ENCODE measurements around the gene TSPAN32.
"Not testable (repeated sequence)": the region's sequence is repeated elsewhere in the genome, so short reads cannot be mapped to it uniquely, and the experiment has no call there.

TSPAN32 gene

GRCh38 chr11:2267306-2267850 lies 34.4 kb upstream of the TSPAN32 start:
- no peak for DNase-seq (ENCODE audit: low read depth in 2 of 2)

- DNase-seq (ENCODE audit: low read depth in 2 of 2), result no peak
Observed at GRCh38 chr11:2267851-2268728, 33.7 kb upstream of the TSPAN32 start.

DNA sequence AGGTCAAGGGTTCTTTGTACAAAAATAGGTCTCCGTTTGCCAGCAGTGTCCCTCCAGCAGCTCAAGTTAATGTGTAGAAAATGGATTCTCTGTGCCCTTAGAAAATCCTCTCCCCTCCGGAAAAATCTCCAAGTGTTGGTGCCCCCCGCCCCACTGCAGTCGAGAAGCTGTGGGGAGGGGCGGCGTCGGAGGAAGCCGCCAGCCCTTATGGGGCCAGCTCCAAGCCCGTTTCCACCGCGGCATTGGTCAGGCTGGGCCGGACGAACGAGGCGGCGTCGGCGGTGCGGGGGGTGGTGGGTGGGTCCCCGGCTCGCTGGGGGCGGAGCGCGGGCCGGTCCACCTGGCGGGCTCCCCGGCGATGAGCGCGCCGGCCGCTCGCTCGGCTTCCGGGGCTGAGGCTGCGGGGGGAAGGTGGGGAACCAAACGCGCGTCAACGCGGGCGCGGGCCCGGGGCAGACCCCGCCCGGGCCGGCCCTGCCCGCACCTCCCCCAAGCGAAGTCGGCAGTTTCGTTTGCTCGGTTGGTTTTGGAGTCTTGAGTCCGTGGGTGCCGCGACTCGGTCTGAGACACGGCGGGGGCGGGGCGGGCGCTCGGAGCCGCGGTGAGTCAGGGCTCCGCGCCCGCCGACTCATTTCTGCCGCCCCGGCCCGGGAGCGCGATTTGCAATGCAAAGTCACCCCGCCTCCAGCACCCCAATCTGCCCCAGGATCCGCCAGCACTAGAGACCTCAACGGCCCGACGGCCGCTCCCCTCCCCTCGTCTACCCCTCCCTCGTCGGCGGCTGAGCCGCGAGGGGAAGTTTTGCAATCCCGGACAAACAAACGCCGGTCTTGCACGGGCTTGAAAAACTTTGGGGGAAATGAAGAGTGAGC lies 32.8 kb upstream of the TSPAN32 start:
- DNase-seq (ENCODE audit: low read depth in 2 of 2), result peak; percentile 74 to 79

DNA sequence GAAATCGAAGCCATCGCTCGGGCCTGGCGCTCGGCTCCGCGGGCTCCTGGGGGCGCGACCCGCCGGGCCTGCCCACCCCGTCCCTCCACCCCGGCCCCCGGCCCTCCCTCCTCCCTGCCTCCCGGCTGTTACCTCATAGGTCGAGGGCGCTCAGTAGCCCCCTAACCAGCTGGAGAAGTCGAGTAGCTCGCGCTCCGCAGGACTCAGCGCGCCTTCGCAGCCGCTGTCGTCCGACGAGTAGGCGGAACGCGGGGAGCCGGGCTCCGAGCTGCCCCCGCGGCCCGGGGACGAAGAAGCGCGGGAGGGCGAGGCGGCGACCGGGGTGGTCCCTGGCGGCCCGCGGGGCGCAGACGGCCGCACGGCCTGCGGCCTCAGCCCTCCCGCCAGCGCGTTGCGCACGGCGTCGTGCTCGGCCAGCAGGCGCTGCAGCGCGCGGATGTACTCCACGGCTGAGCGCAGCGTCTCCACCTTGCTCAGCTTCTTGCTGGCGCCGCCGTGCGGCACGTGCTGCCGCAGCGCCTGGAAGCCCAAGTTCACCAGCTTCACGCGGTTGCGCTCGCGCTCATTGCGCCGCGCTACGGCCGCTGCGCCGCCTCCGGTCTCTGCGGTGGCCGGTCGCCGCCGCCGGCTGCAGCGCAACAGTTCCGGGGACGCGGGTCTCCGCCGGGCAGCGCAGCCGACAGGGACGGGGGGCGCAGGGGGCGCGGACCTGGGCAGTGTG lies 32.1 kb upstream of the TSPAN32 start:
- DNase-seq (ENCODE audit: low read depth in 2 of 2), result peak in 1 of 2 donors; percentile 23

DNA sequence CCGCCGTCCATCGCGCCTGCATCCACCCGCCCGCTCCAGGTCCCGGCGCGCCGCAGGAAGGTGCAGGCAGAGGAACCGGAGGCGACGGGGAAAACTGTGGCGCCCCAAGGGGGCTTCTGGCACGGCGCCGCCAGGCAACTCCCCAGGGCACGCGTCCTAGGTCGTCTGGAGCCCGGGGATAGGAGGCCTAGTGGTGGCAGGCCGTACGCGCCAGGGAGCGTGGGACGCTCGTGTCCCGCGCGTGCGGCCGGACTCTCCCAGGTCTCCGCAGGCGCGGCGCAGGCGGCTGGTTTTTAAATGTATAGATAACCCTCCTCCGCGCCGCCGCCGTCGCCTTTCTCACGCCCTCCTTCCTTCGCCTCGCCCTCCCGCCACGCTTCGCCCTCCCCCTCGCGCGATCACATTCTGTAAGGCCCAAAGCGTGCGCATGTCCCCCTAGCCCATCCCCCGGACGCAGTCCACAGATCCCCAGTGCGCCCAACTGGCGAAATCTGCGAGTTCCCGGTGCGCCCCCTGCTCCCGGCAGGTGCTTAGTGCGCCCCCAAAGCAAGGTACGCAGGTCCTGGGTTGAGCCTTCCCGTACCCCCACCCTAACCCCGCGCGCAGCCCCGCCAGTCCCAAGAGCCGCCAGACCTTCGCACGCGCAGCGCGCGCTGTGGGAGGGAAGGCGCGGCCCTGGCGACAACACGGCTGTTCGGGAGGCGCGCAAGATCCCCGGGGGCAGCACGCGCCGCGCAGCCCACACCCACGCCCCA lies 31.3 kb upstream of the TSPAN32 start, which contains the start of gene ASCL2:
Gene ASCL2, minus strand, starts transcription at position 267 of the 755 bp plus-strand sequence. Its CDS starts 256 bp downstream, at position 11.
- no peak for DNase-seq (ENCODE audit: low read depth in 2 of 2)

GRCh38 chr11:2271077-2271326 lies 30.8 kb upstream of the TSPAN32 start:
- DNase-seq (ENCODE audit: low read depth in 2 of 2), result no peak

DNA sequence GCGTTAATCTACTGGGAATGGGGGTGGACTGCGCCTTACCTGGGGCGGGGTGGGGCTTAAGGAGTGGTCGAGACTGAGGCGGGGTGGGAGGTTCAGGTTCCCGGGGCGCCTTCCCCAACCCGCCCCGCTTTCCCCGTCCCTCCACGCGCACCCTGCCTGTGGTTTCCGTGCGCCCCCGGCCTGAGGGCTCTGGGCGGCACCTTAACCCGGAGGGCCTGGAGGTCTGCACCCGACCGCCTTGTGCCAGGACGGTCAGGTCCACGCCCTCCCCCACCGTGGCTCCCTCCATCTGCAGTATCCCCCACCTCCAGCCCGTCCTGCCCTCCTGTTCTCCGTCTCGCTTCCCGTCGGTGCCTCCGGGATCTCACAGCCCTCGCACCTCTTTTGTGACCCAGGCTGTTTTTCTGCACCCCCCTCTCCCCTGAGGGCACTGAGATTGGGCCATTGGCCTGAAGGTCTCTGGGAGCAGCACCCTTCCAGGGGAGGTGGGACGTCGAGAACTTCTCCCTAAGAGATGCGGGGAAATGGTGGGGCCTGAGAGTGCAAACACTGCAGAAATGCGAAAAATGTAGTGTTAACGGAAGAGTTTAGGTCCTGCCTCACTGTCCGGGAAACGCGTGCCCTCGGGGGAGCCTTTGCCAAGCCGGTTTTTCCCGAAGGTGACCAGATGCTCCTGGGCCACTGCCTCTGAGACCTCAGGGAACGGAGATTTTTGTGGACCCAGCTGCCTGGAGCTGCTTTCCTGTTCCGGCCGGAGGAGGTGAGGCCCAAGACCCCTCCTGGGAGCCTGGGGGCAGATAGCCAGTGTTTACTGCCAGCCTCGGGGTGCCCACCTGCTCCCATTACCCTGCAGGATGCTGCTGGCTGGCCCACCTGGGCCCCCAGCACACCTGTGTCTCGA lies 30.2 kb upstream of the TSPAN32 start:
- no peak for DNase-seq (ENCODE audit: low read depth in 2 of 2)

GRCh38 chr11:2272228-2272945 lies 29.4 kb upstream of the TSPAN32 start:
- DNase-seq (ENCODE audit: low read depth in 2 of 2), result no peak

GRCh38 chr11:2272946-2273280 lies 28.9 kb upstream of the TSPAN32 start:
- no peak for DNase-seq (ENCODE audit: low read depth in 2 of 2)

DNA sequence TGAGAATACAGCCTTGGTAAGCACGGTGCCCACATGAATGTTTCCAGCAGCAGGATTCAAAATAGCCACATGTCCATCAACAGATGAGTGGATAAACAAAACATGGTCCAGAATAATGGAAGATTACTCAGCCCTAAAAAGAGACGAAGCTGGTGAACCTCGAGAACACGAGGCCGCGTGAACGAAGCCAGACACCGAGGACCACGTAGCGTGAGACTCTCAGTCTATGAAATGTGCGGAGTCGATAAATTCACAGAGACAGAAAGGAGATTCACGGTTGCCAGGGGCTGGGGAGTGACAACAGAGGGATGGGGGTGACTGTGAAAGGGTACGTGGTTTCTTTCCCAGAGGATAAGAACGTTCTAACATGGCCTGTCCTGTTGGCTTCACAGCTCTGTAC lies 28.5 kb upstream of the TSPAN32 start:
- DNase-seq (ENCODE audit: low read depth in 2 of 2), result no peak

DNA sequence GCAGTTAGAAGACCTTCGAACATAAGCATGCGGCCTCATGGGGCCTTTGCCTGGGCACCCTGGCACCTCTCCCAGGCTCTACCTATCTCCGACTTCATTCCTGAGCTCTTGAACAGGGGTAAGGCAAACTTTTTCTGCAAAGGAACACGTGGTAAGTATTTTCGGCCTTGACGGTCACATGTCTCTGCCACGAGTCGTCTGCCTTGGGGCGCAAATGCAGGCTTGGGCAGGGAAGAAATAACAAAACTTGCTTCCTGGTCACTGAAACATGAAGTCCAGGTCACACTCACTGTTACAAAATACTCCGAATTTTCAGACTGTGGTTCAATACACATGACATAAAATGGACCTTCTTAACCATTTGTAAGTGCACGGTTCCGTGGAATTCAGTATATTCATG lies 28.0 kb upstream of the TSPAN32 start:
- DNase-seq (ENCODE audit: low read depth in 2 of 2), result no peak

DNA sequence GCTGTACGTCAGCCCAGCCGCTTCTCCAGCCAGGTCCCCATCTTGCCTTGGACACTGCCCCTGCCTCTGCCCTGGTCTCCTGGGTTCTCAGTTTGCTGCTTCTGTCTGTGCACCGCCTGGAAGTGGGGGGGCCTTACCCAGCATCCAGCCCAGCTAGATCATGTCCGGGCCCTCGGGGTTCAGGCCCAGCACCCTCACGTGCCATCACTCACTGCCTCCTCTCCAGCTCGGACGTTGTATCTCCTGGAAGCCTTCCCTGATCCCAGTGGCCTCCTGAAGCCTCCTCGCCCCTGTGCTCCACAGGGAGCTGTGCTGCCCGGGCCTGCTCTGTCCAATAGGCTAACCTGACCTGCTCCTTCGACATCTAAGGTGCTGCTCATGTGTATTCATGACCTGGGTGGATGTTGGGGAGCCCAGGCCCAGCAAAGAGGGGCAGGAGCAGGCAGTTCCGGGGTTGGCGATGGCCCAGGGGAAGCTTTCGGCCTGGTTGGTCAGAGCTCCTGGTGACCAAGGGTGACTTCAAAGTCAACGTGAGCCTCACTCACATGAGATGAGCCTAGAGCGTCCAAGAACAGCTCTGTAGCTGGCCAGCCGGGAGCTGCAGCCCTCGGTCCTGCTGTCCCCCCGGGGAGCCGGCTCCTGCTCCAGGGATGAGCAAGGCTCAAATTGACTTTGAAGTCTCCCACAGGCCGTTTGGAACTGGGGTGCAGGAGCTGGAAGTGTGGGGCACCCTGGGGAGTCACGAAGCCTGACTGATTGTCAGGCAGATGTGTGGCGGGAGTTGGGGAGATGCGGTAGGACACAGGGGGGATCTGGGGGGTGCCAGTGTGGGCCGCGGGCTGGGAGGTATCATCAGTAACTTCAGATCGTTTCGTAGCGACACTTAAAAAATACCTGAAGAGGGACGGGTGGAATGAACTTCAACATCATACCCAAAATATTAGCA lies 26.2 kb upstream of the TSPAN32 start:
- DNase-seq (ENCODE audit: low read depth in 2 of 2), result no peak

DNA sequence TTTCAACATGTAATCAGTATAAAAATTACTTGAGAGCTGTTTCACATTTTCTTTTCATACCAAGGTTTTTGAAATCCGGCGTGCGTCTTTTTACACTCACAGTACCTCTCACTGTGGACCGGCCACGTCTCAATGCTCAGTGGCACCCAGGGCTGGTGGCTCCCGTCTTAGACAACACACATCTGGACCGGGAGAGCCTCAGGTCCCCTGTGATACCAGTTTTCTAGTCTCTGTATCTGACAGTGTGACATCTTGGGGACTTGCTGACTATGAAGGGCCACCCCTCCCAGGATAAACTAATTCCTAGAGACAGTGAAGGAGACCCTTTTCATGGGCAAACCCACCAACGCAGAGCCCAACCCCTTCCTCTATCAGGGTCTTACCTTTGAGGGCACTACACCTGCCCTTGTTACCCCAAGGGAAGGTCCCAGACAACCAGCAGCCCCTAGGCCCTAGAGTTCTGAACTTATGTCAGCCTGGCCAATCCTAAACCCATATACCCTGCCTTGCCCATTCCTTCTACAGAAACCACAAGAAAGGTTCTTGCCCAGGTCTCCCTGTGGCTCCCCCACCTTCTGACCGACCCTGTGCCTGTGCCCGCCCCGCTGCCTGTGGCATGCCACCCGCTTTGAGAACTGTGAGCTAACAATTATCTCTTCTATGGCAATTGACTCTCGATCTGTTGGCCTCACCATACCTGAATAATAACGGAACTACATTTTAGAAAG lies 25.4 kb upstream of the TSPAN32 start:
- no peak for DNase-seq (ENCODE audit: low read depth in 2 of 2)

DNA sequence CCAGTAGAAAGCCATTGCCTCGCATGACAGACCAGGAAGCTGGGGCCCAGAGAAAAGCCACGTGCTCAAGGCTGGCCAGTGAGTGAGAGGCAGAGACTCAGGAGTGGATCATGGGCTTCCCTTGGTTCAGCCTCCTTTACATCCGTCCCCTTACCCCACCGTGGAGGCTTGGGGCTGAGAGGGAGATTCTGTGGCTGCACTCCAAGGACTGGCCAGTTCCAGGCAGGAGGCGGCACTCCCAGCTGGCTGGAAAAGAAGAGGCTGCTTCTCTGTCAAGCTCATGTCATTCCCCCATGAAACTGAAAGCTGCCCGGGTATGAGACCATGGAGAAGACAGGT lies 24.8 kb upstream of the TSPAN32 start:
- no peak for DNase-seq (ENCODE audit: low read depth in 2 of 2)

- DNase-seq (ENCODE audit: low read depth in 2 of 2), result no peak
Observed at GRCh38 chr11:2277933-2278523, 23.8 kb upstream of the TSPAN32 start.

GRCh38 chr11:2280208-2280607 lies 21.6 kb upstream of the TSPAN32 start:
- no peak for DNase-seq (ENCODE audit: low read depth in 2 of 2)

- DNase-seq (ENCODE audit: low read depth in 2 of 2), result not testable (repeated sequence)
Observed at GRCh38 chr11:2286350-2286749, 15.5 kb upstream of the TSPAN32 start.

- no peak for DNase-seq (ENCODE audit: low read depth in 2 of 2)
Observed at GRCh38 chr11:2287091-2287490, 14.7 kb upstream of the TSPAN32 start.

Measured in activated CD4-positive, alpha-beta T cell treated with anti-CD3 and anti-CD28 coated beads for 24 hours (primary cell).